Testis (tissue), 5 donors: ENCODE data around the gene PFKFB4. TPM values are rescaled to one million over a fixed set of nuclear protein-coding genes. Genes with fewer than 3 reads are reported as not detected.

Source experiments
- DNase-seq: peaks from one replicate; pipeline ENCODE4 v3.0.0-alpha.2; 2019
- H3K27ac ChIP-seq, 2 donors: fragments of 200-600 bp; sonication (generic); one replicate each; pipeline ENCODE4 v1.5.1; 2019
- H3K27me3 ChIP-seq: fragments of 200-600 bp; sonication (generic); one replicate; pipeline ENCODE4 v1.5.1; 2019
- H3K36me3 ChIP-seq: fragments of 200-600 bp; sonication (generic); one replicate; pipeline ENCODE4 v1.5.1; 2017; ENCODE audit warnings: low read depth; ENCODE audit errors: missing control alignments
- H3K4me1 ChIP-seq: fragments of 200-600 bp; sonication (generic); one replicate; pipeline ENCODE4 v1.5.1; 2019
- H3K4me3 ChIP-seq, 2 donors: fragments of 200-600 bp; sonication (generic); one replicate each; pipeline ENCODE4 v1.5.1; 2017 to 2019
- H3K9me3 ChIP-seq: fragments of 200-600 bp; sonication (generic); one replicate; pipeline ENCODE4 v1.5.1; 2017
- POLR2A ChIP-seq: fragments of 450-650 bp; IDR thresholded peaks from one replicate; pipeline ENCODE4 v1.6.1; 2017; ENCODE audit warnings: antibody characterized with exemption, mild to moderate bottlenecking, moderate library complexity
- WGBS, 2 donors: methylation state at CpG; one replicate each; pipeline ENCODE4 v1.1.5; 2018; 5-methylcytosine and 5-hydroxymethylcytosine counted together
- intact Hi-C: fragments of 100-400 bp; cut with DNase I; formaldehyde crosslinking; loops from one replicate; pipeline ENCODE4 v1.15.1; 2023; ENCODE audit warnings: low total_unique reads
- long read RNA-seq, 2 donors: transcript quantifications; one replicate each; lab custom pipeline, GENCODE V29; 2026
- polyA plus RNA-seq: library from polyadenylated mRNA; stranded (reverse); fragments of 350-450 nt; fragmentation: Illumina TruSeq; extraction: RNeasy Lipid Tissue Mini Kit (QIAGEN cat#74804); gene quantifications from one replicate; pipeline ENCODE4 v1.2.3, GENCODE V29; 2014; ENCODE audit warnings: low read depth, low replicate concordance; ENCODE audit not compliant: insufficient read depth
- total RNA-seq, 2 donors: library from RNA; depleted of rRNA; stranded (reverse); fragments of >200 nt; gene quantifications; one replicate each; pipeline ENCODE4 v1.2.3, GENCODE V29; 2016
- TF ChIP-seq, protein P1 (sequence below), 3 experiments: fragments of 450-650 bp in 2 of 3; fragments of 200-600 bp in 1 of 3; sonication (generic) in 1 of 3; IDR thresholded peaks; one replicate each; pipeline ENCODE4 v1.5.1; 2016 to 2019; ENCODE audit warnings: antibody characterized with exemption in 3 of 3, mild to moderate bottlenecking in 2 of 3, moderate library complexity in 1 of 3

Gene PFKFB4
- total RNA-seq: 100 to 1,000 TPM; 134 to 136 TPM
- polyA plus RNA-seq: 57.3 TPM
- long read RNA-seq, donor 1, partial matches to known transcripts: 0 of 5 reads
- long read RNA-seq, donor 1, other reads (novel, unspliced or antisense): 0 of 5 reads
- long read RNA-seq, donor 2, partial matches to known transcripts: 0 of 3 reads
- long read RNA-seq, donor 2, other reads (novel, unspliced or antisense): 0 of 3 reads

DNA sequence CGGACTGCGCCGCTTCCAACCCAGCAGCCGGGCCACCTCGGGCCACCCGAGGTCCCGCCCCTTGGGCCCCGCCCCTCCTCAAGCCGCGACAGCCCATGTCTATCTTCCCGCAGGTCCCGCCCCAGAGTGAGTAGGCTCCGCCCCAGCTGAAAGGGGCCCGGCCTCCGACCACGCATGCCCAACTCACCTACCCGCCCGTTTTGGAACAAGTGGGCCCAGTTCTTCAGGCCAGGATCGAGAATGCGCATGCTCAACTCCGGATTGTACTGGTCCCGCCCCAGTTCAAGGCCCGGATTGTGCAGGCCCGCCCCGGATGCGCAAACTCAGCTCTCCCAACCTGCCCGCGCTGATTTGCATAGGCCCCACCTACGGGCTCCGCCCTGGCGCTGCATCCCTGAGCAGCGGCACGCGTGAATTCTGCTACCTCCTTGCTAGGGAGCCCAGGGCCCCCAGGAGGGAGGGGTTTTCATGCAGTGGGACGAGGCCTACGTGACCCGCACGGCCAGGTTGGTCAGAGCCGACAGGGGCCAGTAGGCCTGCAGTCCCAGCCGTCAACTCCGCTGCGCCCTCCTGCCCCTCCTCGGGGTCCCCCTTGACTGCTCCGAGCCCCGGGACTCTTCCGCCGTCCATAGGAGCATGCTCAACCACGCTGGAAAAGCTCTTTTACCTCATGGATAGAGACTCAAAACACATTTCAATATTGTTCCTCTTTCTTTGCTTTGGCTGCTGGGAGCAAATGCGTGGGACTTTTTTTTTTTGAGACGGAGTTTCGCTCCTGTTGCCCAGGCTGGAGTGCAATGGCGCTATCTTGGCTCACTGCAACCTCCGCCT, at the start of gene PFKFB4:
Gene PFKFB4 (minus strand): TSS at position 8 of the 831 bp plus-strand sequence. CDS start 26 bp downstream, outside the sequence.
- 1% methylated on average over 13 to 38 of the region's 53 CpGs for whole genome bisulfite sequencing, 2 donors
- Histone ChIP-seq H3K9me3 (no peaks in the 10 kb centered on the region), H3K27me3 (no peaks in the 10 kb centered on the region), H3K4me1 (peaks cover 43% of the 10 kb centered on the region), H3K27ac (peak within 1 kb of the TSS in 1 of 2 donors; percentile 70), H3K36me3 (no peaks in the 10 kb centered on the region), H3K4me3 (peak within 1 kb of the TSS; percentile 55 to 70)
- intact Hi-C loops: no loop called here
- TF ChIP-seq, protein P1, sequence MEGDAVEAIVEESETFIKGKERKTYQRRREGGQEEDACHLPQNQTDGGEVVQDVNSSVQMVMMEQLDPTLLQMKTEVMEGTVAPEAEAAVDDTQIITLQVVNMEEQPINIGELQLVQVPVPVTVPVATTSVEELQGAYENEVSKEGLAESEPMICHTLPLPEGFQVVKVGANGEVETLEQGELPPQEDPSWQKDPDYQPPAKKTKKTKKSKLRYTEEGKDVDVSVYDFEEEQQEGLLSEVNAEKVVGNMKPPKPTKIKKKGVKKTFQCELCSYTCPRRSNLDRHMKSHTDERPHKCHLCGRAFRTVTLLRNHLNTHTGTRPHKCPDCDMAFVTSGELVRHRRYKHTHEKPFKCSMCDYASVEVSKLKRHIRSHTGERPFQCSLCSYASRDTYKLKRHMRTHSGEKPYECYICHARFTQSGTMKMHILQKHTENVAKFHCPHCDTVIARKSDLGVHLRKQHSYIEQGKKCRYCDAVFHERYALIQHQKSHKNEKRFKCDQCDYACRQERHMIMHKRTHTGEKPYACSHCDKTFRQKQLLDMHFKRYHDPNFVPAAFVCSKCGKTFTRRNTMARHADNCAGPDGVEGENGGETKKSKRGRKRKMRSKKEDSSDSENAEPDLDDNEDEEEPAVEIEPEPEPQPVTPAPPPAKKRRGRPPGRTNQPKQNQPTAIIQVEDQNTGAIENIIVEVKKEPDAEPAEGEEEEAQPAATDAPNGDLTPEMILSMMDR (IDR thresholded peaks at IDR 0.05): peak in 2 of 3 experiments; percentile 6 to 31
- TF ChIP-seq POLR2A: no peak
- DNase-seq: peak; percentile 99

DNA sequence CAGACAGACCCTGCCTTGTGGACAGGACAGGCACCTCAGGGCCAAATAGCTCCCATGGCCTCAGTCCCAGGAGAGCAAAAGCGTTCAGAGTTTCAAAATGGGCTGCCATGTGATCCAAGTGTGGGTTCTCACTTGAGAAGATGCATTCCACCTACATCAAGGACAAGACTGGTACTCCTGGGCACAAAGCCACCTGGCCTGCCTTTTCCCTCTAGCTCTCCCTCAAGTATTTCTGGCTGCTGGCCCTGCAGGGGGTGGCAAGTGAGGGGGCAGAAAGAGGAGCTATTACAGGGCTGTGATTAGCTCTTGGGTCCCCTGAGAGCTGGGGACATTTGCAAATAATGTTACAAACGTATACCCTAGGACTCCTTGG, 45.0 kb upstream of the PFKFB4 start:
- 51 to 88% methylated on average over 2 of the region's 2 CpGs for WGBS, 2 donors
- Histone ChIP-seq H3K36me3 (no peaks in the 10 kb centered on the region), H3K27ac (no peak overlapping the region), H3K4me1 (peaks cover 24% of the 10 kb centered on the region), H3K27me3 (no peaks in the 10 kb centered on the region), H3K4me3 (no peak overlapping the region), H3K9me3 (no peaks in the 10 kb centered on the region)
- no peak for TF ChIP-seq POLR2A
- TF ChIP-seq, protein P1 (IDR thresholded peaks at IDR 0.05): no peak
- no peak for DNase-seq
- intact Hi-C loops: no loop called here

DNA sequence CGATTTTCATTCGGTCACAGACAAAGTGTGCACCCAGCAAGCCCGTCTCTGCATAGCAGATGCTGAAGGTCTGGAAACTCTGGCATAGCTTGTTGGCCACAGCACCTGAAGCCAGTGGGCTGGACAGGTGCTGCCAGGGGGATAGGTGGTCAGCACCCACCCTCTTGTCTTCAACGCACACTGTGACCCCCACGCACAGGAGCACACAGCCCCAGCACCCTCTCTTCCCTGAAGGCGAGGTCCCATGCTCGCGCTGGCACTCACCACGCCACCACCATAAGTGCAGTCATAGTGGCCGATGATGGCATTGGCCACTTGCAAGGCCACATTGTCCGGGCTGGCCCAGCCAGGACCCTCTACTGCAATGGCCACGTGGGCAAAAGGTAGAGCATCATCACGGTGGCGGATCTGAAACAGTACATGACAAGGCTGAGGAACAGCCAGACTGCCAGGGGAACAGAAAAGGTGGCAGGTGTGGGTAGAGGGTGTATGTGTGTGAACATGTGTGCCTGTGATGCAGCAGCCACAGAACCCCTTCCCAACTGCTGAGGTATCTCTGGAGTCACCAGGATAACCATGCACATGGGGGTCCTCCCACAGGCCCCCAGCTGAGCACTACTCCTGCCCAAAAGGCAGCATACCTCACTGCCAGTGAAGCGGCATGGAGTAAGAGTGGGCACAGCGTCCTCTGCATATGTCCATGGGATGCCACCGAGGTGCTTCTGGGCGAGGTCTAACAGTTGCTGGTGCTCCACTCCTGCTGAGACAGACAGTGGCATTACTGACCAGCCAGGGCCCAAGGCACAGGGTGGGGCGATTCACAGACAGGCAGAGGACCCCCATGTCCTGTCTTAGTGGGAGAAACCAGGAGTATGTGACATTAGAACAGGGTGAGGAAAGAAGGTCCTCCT, 44.4 kb upstream of the PFKFB4 start:
- intact Hi-C loops: no loop called here
- Histone ChIP-seq H3K27ac (no peak overlapping the region), H3K4me1 (peaks cover 24% of the 10 kb centered on the region), H3K27me3 (no peaks in the 10 kb centered on the region), H3K9me3 (no peaks in the 10 kb centered on the region), H3K36me3 (no peaks in the 10 kb centered on the region), H3K4me3 (no peak overlapping the region)
- 92 to 100% methylated on average over 6 to 19 of the region's 19 CpGs for WGBS, 2 donors
- DNase-seq: no peak
- no peak for TF ChIP-seq POLR2A
- TF ChIP-seq, protein P1 (IDR thresholded peaks at IDR 0.05): no peak

DNA sequence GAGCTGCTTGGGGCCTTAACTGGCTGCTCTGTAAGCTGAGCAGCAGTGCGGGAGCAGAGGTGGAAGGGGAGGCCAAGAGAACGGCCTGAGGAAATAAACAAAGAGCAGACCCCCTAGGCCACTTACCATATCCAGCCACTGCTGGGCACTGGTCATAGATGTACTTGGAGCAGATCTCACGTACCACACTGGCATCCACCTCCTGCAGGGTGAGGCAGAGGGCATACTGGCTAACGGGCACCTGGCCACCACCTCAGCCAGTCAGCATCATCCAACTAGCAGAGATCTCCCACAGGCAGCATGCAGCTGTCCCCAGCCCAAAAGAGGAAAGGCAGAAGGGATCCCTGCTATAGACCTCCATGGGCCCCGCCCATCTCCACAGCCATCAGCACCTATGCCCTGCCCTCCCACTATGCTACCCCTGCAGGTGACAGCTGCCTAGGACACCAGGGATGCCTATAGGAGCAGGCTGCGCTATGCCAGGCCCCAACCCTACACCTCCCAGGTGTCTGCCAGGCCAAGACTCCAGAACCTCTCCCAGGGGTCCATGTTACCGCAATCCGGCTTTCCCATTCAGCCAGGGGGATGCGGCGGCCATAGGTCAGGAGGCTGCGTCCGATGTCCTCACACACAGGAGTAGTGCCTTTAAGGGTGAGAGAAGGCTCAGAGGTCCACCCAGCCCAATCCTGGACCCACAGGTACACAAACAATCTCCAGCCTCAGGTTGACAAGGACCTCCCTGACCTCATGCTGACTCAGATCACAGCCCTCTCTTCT, 43.1 kb upstream of the PFKFB4 start:
- intact Hi-C loops: no loop called here
- H3K4me1 ChIP-seq: peaks cover 33% of the 10 kb centered on the region
- TF ChIP-seq, protein P1 (IDR thresholded peaks at IDR 0.05): no peak
- no peaks in the 10 kb centered on the region for H3K9me3 ChIP-seq
- H3K27me3 ChIP-seq: no peaks in the 10 kb centered on the region
- DNase-seq: no peak
- H3K4me3 ChIP-seq: no peak overlapping the region
- H3K27ac ChIP-seq: peak overlapping the region in 1 of 2 donors; percentile 75
- 91 to 95% methylated on average over 12 of the region's 12 CpGs for WGBS, 2 donors
- H3K36me3 ChIP-seq: no peaks in the 10 kb centered on the region
